HG03558 (cell line): ENCODE measurements around the gene TMEM63A.
"Not testable (repeated sequence)": the region's sequence is repeated elsewhere in the genome, so short reads cannot be mapped to it uniquely, and the experiment has no call there.

Source experiments
- ATAC-seq: cut with Tn5 transposase; IDR thresholded peaks from one replicate; pipeline ENCODE4 v1.9.1; 2021; ENCODE audit warnings: moderate number of reproducible peaks; ENCODE audit not compliant: unreplicated experiment; ENCODE audit errors: extremely low read depth

TMEM63A gene

GRCh38 chr1:225824533-225824941 lies 57.6 kb downstream of the TMEM63A start:
- no peak for ATAC-seq

- no peak for ATAC-seq
Measured at GRCh38 chr1:225823811-225824261, 58.3 kb downstream of the TMEM63A start.

DNA sequence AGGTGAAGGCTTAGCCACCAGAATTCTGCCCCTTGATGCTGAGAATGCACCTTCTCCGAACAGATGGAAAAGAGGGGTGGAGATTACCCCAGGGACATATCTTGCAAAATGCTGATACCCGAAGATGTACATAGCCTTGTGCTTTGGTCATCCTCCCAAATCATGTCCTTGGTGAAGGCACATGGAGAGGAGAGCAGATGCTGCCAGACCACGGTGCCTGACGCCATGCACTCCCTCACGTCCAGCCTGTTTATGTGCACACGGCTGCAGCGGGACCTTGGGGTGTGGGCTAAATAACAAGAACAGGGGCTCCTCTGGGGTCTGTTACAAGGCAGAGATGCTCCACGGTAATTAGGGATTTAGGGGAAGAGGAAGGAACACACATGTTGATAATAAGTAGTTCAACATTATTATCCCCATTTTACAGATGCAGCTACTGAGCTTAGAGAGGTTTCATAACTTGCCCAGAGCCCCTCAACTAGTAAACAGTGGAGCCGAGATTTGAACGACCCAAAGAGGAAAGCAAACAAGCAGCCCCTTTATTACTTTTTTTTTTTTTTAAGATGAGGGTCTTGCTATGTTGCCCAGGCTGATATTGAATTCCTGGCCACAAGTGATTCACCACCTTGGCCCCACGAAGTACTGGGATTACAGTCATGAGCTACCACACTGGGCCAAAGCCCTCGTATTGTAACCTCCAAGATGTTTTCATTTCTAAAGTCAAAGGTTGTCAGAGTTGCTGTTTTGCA lies 59.4 kb downstream of the TMEM63A start:
- no peak for ATAC-seq

DNA sequence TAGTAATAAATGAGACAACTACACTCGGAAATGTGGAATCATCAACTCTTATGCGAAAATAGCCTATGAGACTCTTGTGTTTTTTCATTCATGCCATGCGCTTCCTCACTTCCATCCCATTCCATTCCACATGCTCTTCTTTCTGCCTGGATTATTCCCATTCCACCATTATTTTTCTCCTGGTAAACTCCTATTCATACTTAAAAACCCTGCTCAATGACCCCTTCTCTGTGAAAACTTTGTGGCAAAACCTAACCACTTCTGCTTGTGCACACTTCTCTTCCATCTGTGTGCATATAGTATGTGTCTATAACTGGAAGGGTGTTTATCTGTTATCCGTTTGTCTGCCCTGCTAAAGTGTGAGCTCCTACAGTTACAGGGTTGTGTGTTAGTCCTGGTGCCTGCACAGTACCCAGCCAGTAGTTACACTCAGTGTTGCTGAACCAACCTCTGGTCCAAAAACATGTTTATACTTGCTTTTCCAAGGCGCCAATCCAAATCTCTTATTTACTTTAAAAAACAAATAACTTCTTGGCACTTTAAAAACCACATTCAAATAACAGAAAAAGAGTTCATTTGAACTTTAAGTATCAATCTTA lies 61.6 kb downstream of the TMEM63A start:
- no peak for ATAC-seq

DNA sequence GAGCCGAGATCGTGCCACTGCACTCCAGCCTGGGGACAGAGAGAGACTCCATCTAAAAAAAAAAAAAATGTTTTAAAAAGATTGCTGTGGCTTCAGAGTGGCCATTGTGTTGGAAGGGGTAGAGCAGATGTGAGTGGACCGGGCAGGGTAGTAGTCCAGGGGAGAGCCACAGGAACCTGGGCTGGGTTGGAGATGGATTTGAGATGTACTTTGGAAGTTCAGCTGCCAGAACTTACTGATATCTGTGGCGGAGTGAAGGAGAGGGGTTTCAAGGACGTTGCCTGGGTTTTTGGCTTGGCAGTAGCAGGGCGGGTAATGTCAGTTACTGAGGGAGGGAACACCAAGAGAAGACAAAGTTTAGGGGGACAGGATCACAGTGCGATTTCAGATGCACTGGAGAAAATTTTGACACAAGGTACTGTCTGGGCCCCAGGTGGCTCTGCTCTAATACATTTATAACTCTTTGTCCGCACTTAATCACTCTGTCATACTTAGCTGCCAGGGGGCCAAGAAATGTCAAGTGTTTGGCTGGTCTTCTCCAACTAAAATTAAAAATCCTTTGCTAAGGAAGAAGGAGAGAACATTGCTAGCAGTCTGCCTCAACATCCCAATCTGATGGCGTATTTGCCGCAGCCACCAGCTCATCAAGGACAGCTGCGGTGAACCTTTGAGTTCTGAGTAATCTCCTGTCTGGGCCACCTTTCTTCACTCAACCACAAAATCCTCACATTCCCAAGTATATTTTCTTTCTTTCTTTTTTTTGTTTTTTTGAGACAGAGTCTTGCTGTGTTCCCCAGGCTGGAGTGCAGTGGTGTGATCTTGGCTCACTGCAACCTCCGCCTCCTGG lies 62.6 kb downstream of the TMEM63A start:
- no peak for ATAC-seq

DNA sequence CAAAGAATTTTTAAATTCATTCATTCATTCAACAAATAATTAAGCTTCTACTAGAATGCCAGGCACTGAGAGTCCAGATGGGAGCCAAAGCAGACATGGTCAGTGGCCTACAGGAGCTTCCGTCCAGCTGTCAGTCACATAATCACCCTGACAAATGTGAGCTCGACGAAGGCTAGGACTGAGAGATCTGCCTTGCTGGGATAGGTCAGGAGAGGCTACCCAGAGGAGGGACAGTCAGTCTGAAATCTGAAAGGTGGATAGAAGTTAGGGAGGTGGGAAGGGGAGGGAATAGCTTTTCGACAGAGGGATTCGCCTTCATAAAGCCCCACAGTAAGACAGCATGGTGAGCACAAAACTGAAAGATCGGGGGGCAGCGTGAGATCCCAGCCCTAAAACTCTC lies 64.0 kb downstream of the TMEM63A start:
- no peak for ATAC-seq

DNA sequence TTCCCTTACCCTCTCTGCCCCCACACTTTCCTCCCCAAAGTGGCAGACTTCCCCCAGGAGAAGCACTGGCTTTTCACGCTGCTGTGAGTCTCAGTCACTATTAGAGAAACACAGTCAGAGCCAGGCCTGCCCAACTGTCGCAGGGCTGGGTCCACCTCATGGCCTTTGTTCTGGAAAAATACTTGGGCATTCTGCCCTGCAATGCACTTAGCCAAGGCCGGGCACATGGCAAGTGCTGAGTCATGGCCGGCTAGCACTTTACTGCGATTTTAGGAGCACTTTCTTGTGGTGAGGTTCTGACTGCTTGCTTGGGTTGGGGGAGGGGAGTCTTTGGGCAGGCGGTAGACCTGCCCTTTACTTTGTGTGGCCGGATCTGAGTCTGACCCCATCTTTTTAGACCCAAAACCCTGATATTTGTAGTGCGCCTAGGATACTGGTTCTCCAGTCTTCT lies 64.5 kb downstream of the TMEM63A start:
- no peak for ATAC-seq

- ATAC-seq: no peak
Measured at GRCh38 chr1:225816643-225817538, 65.3 kb downstream of the TMEM63A start.

DNA sequence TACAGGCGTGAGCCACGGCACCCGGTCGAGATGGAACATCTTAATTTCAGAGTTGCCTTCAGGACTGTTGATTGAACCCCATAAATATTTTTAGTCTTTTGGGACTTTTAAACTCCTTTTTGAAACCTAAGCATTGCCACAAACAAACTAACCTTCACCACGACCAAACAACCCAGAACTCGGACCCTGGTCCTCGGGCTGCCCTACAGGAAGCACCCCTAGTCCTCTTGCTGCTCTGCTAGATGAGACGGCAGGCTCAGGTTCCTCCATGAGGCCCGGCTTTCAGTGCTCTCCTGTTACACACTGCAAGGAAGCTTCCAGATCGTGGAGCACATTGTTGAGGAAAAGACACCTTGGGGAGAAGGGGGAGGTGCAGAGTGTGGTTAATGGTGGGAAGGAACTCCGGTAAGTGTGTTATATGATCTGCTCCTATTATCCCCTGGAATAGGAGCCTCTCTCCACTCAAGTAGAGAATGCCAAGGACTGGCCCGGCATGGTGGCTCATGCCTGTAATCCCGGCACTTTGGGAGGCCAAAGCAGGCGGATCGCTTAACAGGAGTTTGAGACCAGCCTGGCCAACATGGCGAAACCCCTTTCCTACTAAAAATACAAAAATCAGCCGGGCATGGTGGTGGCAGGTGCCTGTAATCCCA lies 66.5 kb downstream of the TMEM63A start:
- ATAC-seq: no peak

DNA sequence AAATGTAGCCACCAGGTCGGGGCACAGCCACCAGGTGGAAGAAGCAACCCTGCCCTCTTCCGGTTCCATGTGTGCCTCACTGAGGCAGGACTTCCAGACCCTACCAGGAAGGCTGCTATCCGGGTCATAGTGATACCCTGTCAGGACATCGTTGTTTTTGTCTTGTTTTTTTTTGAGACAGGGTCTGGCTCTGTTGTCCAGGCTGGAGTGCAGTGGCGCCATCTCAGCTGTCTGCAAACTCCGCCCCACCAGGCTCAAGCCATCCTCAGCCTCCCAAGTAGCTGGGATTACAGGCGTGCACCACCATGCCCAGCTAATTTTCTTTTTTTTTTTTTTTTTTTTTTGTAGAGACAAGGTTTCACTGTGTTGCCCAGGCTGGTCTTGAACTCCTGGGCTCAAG lies 67.1 kb downstream of the TMEM63A start:
- ATAC-seq: not testable (repeated sequence)

DNA sequence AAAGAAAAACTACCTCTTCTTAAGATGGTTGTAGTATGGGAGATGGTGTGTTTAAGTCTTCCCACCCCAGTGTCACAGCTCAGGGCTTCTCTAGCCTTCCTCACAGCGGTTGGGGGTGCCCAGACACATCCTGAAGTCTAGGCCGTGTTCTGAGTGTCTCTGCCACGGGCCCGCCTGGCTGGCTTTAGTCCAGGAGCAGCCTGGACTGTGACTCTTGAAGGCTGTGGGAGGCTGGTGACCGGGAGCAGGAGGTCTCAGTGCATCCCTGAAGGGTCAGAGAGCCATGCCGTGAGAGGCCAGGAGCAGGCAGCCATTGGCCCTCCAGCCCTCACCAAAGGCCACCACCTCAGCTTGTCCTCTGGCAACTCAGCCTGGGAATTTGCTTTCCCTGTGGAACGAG lies 67.8 kb downstream of the TMEM63A start:
- ATAC-seq: no peak

DNA sequence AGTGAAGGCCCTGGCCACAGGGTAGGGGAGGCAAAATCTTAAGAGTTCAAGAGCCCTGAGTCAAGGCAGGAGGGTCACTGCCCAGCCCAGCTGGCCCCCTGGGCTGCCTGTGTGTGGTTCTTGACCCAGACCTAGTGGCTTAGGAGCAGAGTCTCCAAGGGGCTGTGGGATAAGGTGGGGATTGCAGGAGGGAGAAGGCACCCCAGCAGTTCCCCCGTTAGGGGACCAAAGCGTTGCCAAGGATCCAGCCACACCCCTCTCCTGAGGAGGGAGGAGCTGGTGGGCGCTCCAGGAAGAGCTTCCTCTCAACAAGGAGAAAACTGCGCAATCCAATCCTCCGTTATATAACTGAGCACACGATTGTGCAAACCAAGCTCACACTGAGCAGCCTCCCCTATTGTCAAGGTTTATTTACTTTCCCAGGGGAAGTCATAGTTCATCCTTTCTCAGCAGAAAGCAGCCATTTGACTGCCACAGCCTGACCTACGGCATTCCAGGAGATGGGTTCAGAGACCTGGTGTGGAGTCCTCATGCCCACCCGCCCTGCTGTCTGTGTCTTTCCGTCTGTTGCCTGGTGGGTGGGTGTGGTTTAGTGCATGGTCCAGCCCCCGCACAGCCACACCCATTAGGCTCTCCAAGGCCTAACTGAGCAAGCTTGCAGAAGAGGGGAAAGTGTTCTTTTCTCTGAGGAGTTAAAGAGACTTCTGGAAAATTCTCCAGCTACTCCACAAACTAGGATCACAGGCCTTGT lies 68.8 kb downstream of the TMEM63A start:
- ATAC-seq: no peak

GRCh38 chr1:225812488-225813213 lies 69.5 kb downstream of the TMEM63A start:
- ATAC-seq: no peak

- ATAC-seq: no peak
Measured at GRCh38 chr1:225811622-225812487, 70.3 kb downstream of the TMEM63A start.

GRCh38 chr1:225810579-225811538 lies 71.3 kb downstream of the TMEM63A start:
- not testable (repeated sequence) for ATAC-seq
